GM19324 (cell line): ENCODE measurements around the gene METTL2B.

ENCODE experiments used
- ATAC-seq: cut with Tn5 transposase; IDR thresholded peaks from one replicate; pipeline ENCODE4 v1.9.1; 2021; ENCODE audit warnings: mild to moderate bottlenecking, moderate library complexity; ENCODE audit not compliant: unreplicated experiment, low FRiP score

The METTL2B gene

GRCh38 chr7:128476402-128477335, at the start of gene METTL2B:
Gene METTL2B (plus strand): TSS chr7:128476748. CDS start chr7:128476766, 18 bp downstream.
- peak; percentile 95 for ATAC-seq

- ATAC-seq, result no peak
Measured at GRCh38 chr7:128427289-128427891, 49.2 kb upstream of the METTL2B start.

GRCh38 chr7:128430207-128430606, 46.3 kb upstream of the METTL2B start:
- no peak for ATAC-seq

GRCh38 chr7:128431221-128431620, 45.3 kb upstream of the METTL2B start:
- no peak for ATAC-seq

- ATAC-seq, result no peak
Measured at GRCh38 chr7:128431754-128432153, 44.8 kb upstream of the METTL2B start.

GRCh38 chr7:128434413-128435326, 41.9 kb upstream of the METTL2B start:
- no peak for ATAC-seq

- no peak for ATAC-seq
Measured at GRCh38 chr7:128435327-128435686, 41.2 kb upstream of the METTL2B start.

GRCh38 chr7:128437426-128438332, 38.9 kb upstream of the METTL2B start:
- ATAC-seq, result no peak

GRCh38 chr7:128442356-128442755, 34.2 kb upstream of the METTL2B start:
- no peak for ATAC-seq

GRCh38 chr7:128443831-128444600, 32.5 kb upstream of the METTL2B start:
- ATAC-seq, result no peak

- ATAC-seq, result no peak
Measured at GRCh38 chr7:128446306-128446705, 30.2 kb upstream of the METTL2B start.

GRCh38 chr7:128447941-128448564, 28.5 kb upstream of the METTL2B start:
- no peak for ATAC-seq

GRCh38 chr7:128448751-128449302, 27.7 kb upstream of the METTL2B start:
- ATAC-seq, result no peak

- no peak for ATAC-seq
Measured at GRCh38 chr7:128450409-128450808, 26.1 kb upstream of the METTL2B start.

GRCh38 chr7:128450913-128451312, 25.6 kb upstream of the METTL2B start:
- no peak for ATAC-seq

GRCh38 chr7:128452552-128452951, 24.0 kb upstream of the METTL2B start:
- no peak for ATAC-seq

- no peak for ATAC-seq
Measured at GRCh38 chr7:128453836-128454804, 22.4 kb upstream of the METTL2B start.
